Activated naive CD8-positive, alpha-beta T cell treated with anti-CD3 and anti-CD28 coated beads, Interleukin-2, amount 50 U/mL, for 16 hours (primary cell): Measurements from ENCODE around the gene PROK1.

Experiments used
- DNase-seq: peaks from one replicate; pipeline ENCODE4 v3.0.0-alpha.2; 2020; ENCODE audit warnings: low read depth, low spot score

The PROK1 gene

DNA sequence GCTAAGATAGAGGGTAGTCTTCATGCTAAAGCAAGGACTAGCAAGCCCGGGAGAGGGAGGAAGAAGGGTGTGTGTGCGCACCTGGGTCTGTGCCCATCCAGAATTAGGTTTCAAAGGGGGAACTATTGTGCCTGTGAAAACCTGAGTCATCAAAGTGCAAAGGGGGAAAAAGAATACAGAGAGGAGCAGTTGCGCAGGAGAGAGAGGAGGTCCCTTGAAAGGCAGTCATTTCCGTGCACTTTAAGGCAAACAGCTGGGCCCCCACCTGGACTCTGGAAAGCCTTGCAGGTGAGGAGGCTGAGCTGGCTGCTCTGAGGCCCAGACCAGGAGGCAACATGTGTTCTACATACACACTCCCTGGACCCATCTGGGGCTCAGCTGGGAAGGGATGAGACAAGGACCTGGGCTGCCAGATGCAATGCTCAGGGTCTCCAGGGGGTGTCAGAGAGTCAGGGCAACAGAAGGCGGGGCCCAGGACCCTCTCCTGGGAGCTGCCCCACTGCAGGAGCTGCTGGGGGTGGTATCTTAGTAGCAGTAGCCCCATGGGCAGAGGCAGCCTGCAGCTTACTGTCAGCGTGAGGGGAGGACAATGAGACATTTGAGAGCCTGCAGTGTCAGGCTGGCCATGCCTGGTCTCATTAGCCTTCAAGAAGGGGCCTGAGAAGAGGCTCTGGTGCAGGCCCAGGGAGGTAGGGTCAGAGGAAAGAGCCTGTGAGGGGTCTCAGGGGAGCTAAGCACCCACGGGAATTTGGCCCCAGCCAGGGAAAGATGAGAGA is 14.3 kb downstream of the PROK1 start:
- DNase-seq, result no peak

DNA sequence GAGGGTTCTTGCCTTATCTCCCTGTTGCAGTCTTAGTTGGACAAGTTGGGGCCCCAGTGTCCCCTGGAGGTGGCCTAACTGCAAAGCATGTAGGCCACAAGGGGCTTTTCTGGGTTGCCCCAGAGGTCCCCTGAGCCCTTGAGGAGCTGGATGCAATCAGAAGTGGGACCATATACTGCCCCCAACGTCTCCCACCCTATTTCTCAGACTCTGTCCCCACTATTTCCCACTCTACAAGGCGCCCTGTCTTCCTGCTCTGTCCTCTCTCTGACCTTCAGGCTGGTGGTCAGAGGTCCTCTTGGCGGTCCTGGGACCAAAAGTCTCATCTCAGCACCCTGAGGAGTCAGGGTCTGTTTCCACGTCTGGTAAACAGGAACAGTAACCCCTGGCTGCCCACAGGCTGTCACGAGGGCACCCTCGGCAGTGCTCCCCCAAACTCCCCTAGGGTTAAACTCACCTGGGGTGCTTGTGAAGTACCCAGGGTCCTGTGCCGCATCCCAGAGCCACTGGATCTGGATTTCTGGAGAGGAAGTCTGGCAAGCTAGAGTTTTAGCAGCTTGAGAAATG is 14.9 kb downstream of the PROK1 start:
- DNase-seq, result no peak

DNA sequence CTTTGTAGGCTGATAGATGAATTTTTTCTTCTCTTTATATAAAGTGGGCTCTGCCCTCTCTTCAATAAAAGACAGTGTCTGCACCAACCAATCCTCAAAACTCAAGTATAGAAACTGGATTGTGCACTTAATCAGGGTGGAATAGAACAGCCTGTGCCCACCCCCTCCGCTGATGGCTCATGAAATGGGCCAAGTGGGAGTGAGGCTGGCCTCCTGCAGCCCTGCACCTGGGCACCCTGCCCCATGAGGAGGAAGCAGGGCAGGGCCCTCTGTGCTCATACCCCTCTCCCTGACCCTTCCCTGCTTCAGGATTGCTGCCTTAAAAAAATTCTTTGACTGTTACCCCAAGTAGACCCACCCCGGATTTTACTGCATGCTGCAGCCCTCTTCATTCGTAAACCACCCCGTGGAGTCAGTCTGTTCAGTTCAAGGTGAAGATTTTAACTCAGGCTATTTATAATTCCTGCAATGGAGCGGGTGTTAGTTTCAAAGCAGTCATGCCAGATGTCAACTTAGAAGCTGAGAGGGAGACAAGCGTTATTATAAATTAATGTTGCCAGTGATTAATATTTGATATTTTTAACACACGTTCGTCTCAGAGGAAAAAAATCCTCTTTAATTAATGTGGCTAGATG is 15.8 kb downstream of the PROK1 start:
- no peak for DNase-seq

DNA sequence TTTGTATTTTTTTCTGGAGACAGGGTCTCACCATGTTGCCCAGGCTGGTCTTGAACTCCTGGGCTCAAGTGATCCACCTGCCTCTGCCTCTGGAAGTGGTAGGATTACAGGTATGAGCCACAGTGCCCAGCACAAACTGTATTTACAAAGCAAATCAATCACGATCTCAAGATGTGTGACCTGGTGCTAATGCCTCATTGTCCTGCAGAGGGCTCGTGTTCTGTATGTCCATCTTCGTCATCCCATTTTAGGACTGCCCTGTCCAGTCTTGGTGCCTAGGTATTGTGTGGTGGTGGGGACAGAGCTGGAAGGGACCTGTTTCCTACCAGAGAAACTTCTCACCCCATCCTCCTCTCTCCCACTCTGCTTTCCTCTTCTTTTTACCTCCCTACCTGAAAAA is 20.2 kb downstream of the PROK1 start:
- no peak for DNase-seq

DNA sequence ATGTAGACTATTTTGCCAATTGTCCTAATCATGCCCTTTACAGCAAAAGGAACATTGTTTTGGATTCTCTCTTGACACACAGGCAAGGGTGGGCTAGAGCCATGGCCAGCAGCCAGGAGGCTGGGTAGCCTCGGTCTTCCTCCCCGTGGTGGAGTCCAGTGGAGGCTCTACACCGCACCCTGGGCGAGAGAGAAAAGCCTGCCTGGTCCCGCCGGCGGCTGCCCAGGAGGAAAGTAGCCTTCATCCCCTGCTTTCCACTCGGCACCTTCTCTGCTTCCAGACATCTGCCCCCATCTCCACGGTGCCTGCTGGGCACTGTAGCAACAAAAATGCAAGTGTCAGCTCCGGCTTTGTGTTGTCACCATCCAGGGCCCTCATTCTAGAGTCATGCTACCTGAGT is 21.6 kb downstream of the PROK1 start:
- DNase-seq, result no peak

DNA sequence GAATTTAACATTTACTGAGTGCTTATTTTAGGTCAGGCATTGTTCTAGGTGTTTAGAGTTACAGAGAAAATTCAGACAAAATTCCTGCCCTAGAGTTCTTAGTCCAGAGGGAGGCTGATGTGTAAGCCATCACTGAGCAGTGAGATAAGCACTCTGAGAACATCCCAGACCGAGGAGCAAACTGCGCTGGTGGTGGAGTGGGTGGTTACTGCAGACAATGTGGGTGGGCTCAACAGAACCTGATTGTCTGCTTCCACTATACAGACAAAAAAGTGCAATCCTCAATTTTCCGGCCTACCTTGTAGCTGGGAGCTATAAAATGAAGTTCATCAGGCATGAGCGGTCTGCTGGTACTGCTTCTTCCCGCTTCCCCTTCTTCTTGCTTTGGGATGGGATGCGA is 23.5 kb downstream of the PROK1 start:
- no peak for DNase-seq

DNA sequence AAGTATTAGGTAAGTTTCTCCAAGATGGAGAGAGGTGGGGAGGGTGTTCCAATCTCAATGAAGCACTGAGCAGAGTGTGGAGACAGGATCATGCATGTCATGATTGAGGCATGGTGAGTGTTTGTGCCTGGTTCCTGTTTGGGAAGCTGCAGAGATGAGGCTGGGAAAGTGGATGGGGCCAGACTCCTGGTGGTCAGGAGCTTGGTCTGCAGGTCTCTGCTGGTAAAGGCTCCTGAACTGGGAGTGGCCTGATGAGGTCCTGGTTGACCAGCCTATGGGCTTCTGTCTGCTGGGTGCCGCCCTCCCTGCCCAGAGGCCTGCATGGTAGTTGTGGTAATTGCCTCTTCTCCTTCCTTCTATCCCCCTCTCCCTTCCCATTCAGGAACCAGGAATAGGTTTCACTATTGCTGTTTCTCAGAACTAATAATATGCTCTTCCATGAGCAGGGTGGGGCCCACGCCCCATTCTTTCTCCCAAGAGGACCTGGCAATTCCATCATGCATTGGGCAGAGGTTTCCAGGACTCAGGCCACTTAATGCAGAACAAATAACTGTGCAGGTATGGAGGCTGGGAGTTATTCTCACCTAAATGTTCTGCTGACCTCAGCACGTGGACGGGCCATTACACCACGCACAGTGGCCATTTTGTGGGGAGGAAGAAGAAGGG is 24.5 kb downstream of the PROK1 start:
- DNase-seq, result no peak

DNA sequence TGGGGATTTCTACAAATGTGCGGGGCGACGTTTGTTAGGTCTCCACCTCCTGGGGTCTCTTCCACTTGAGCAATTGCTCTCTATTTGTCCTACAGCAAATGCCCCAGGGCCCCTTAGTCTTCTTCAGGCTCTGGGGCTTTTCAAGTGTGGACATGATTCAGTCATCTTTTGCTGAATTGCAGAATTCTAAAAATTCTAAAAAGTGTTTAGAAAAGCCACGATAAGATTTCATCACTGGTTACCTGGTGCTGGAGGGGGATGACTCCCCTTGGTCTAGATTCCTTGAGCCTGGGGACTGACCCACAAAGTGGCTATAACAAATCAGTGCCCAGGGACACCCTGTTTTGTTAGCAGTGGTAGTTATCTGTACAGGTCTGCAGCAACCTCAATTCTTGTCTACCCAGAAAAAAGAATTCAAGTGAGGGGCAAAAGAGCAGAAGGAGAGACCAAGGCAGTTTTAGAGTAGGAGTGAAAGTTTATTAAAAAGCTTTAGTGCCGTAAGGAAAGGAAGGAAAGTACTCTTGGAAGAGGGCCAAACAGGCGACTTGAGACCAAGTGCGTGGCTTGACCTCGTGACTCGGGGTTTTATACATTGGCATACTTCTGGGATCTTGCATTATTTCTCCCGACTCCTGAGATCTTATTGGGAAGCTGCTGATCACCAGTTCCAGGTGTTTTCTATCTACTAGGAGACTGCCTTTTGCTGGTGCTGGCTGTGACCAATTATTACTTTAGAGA is 25.2 kb downstream of the PROK1 start:
- no peak for DNase-seq

DNA sequence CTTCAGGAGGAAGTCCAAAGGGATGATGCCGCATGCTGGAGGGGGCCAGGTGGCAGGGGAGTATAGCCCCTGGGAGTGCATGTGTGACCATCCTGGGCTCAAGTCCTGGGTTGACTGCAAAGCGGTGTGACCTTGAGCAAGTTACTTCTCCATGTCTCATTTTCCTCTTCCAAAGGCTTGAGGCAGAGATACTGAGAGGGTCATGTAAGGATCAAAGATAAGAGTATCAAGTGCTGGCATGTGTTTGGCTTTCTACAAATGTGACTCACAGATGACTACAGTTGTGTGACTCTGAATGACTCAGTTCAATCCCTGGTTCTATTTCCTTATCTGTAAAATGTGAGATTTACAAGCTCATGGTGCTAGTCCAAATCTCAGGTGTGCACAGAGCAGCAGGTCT is 26.1 kb downstream of the PROK1 start:
- no peak for DNase-seq

DNA sequence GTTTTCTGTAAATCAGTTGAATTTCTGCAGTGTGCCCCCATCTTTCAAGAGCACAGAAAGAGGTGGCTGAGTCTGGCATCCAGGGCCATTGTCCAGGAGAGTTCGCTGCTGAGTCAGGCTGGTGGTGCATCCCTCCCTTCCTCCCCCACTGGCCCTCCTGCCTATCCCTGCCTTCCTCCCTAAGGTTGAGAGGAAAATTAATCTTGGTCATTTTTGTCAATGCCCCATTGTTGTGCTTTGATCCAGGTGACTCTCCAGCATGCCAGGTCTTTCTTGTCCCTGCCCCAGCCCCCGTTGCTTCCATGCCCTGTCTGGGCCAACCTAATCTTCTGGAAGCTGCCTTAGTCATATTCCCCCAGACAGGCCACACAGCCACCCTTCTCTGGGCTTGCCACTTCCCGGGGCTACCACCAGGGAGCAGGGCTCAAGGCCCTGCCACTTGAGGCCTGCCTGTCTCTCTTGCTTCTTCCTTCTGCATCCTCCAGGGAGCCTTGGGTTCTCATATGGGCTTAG is 26.6 kb downstream of the PROK1 start:
- DNase-seq, result no peak

DNA sequence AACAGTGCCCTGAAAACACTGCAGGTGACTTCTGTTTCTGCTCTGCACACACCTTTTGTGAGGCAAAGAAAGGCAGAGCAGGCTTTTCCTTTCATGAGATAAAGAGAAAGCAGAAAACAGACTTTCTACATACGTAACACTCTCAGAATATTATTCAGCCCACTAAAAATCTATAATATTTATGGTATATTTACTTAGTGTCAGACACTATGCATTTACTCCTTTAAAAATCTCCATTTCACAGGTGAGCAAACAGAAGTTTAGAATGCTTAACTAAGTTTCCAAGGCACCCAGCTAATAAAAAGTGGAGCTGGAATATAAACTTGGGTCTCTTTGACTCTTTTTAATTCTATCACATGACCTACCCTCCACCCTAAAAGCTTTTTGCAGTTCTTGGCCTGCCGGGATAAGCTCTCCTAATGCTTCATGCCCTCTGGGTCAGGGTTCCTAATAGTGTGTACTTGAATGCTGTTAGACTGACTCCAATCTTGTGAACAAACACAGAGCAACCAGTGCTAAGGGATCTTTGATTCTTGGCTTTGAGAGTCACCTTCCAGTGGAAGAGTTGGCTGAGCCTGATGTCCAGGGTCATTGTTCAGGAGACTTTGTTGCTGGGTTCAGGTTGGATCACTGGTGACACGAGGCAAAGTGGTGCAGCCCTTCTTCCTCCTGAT is 27.2 kb downstream of the PROK1 start:
- no peak for DNase-seq

DNA sequence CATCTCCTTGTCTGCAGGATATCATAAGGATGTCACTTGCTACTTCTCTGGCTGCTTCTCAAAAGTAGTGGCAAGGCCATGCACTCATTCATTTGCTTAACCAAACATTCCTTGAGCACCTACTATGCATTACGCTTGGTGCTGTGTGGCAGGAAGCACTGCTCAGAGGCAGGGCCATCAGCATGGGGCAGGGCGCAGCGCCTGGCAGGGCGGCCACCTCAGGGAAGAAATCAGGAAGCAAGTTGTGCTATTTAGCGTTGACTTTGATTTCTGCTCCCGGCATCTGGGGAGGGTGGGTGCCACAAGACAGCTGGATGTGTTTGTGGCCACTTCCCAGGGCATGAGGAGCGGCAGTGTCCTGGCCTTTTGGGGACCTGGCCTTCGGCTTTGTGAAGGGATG is 27.9 kb downstream of the PROK1 start:
- no peak for DNase-seq

DNA sequence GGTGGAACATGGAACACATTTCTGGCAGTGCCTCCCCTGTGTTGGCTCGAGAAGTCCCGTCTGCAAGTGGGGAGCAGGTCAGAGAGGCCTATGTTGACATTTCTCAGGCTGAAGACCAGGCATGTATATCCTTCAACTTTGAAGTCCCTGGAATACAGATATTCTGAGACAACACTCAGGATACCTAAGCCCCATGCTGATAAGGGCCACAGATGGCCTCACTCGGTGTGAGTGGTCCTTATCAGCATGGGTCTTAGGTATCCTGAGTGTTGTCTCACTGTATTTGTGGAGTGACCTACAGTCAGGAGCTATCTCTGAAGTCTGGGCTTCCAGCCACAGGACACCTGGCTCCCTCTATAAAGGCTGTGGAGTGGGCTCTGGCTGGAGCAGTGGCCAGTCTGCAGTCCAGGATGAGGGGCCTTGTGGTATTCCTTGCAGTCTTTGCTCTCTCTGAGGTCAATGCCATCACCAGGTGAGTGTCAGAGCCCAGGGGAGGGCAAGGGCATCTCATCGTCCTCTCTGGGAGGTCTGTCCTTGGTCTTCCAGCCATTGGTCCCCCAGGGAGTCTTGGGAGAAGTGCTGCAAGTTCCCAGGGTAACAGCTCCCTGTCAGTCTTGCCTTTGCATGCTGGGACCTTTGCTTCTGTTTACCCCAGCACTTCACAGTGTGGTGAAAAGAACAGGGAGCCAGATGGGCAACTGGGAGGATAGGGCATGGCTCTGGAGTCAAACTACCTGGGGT is 29.6 kb downstream of the PROK1 start:
- DNase-seq, result no peak

DNA sequence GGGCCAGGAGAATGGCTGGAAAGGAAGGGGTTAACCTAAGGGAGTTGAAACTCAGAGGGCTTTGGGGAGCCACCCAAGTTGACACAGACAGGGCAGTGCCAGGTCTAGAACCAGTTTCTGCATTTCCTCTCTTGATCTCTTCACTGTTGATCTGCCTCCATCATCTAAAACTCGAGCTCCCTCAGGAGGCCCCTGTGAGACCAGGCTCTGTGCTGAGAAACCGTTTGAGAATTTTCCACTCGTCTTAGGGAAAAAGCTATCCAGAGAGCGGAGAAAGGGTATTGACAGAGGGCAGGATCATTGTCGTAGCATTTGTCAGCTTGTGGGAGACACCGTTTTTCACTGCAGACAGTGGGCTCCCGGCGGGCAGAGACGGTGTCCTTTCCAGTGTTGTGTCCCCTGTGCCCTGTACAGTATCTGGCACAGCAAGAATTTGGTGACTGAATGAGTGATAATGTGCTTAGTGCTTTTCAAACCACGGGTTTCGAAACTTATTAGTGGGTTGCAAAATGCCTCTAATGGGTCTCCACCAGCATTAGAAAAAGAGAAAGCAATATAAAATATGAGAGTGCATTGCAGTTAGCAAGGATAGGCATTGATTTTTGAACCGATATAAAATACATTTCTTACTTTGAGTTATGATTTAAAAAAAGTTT is 31.1 kb downstream of the PROK1 start:
- DNase-seq, result no peak

DNA sequence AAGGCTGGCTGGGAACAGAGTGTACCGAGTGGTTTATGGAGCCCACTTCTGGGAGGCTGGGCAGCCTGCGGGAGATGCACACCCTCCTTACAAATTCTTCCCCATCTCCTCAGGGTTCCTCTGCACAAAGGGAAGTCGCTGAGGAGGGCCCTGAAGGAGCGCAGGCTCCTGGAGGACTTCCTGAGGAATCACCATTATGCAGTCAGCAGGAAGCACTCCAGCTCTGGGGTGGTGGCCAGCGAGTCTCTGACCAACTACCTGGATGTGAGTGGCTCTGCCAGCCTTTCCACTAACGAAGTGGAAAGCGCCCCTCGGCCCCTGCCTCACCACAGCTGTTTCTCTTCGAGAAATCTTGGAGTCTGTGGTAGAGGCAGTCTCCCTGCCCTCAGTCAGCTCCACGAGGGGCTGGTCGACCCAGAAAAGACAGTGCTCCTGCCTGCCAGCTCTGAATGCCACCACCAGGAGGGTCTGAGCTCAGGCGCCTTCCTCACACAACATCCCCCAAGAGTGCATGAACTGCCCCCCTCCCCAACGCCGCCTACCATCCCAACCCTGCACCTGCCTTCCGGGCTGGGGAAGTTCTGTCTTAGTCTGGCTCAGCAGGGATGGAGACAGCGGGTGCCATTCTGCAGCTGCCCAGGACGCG is 31.8 kb downstream of the PROK1 start:
- DNase-seq, result no peak

DNA sequence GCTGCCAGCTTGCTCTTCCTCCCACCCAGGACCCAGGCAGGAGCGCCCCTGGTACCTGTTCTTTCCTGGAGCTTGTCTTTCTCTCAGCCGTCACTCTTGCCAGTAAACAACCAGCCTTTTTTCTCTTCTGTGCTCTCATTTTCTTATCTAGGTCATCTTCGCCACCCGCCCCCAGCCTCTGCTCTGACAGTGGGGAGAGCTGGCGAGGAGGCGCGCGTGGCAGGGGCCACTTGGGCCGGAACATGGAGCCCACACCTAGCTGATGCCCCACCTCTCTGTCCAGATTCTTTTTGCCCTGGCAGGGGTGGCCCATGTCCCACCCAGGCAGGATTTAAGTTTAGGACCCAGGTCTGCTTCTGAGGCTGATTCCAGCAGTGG is 32.3 kb downstream of the PROK1 start:
- DNase-seq, result no peak

DNA sequence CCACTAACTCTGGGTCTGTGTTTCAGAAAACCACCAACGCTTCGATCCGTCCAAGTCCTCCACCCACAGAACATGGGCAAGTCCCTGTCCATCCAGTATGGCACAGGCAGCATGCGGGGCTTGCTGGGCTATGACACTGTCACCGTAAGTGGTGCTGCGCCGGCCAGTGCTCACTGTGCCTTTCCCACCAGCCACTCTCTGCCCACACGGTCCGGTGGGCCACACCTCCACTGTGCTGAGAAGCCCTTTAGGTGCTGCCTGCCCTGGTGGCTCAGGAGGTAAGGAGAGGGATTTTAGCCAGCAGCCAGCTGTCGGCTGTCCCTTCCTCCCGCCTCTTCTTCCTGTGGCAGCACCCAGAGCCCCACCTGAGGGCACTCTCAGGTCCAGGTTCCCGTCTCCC is 33.9 kb downstream of the PROK1 start:
- DNase-seq, result no peak

DNA sequence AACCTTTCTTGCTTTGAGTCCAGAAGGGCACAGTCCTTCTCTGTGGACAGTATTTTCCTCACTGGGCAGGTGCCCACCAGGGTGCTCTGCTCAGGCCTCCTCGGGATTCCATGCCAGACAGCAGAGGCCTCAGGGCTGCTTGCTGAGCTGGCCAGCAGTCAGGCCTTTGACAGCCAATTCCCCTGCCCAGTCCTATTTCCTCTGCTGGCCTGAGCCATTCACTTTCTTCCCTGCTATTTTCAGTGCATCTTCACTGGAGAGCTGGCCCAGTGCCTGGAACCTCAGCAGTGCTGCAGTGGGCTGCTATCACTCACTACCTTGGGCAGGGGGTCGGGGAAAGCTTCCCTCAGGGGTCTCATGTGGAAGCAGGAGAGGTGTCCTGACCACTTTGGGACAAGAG is 34.8 kb downstream of the PROK1 start:
- DNase-seq, result no peak

DNA sequence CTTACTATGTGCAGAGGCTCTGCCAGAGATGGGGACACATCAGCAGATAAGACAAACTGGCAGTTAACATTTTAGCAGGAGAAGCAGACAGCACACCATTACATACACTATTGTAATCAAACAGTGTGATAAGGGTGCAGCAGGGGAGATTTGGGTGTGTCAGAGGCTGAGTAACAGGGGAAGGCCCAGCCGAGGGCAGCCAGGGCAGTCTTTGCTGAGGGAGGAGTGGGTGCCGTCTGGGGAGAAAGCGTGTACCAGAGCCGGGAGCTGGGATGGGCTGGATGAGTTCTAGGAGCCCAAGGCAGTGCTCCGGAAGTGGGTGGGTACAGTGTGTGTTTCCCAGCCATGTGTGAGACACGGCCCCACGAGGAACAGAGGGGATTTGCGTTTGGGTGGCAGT is 36.8 kb downstream of the PROK1 start:
- DNase-seq, result no peak

DNA sequence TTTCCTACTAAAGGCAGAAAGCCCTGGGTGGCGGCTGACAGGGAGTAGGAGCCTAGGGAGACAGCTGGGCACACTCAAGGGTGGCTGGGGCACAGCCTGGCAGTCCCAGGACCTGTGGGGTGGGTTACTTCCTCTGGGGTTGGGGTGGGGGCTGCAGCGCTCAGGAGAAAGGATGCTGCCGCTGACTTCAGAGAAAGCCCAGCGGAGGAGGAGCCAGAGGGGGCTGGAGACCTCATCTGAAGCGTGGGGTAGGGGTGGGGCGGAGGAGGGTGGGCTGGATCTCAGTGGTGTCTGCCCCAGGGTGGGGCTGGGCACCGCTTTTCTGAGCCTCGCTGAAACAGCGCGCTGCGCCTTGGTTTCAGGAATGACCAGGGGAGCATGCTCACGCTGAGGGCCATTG is 37.2 kb downstream of the PROK1 start:
- no peak for DNase-seq
